ENCODE data around the gene ILDR2.
"Not testable (repeated sequence)": the region's sequence is repeated elsewhere in the genome, so short reads cannot be mapped to it uniquely, and the experiment has no call there.

The ILDR2 gene

DNA sequence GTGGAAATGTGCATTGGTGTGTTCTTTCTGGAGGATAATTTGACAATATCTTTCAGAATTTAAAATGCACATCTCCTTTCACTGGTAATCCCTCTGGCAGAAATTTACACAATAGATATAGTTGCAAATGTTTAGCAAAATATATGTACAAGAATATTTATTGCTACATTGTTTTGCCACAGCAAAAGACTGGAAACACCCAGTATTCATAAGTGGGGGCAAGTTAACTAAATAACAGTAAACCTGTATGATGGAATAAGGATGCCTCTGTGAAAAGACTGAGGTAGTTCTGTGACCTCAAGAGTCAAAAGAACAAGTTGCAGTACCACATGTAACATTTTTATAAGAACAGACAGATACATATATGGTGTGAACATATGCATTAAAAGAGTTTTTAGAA, 85.6 kb downstream of the ILDR2 start:
- no peak for DNase-seq (ENCODE audit: low read depth in 2 of 2)

DNA sequence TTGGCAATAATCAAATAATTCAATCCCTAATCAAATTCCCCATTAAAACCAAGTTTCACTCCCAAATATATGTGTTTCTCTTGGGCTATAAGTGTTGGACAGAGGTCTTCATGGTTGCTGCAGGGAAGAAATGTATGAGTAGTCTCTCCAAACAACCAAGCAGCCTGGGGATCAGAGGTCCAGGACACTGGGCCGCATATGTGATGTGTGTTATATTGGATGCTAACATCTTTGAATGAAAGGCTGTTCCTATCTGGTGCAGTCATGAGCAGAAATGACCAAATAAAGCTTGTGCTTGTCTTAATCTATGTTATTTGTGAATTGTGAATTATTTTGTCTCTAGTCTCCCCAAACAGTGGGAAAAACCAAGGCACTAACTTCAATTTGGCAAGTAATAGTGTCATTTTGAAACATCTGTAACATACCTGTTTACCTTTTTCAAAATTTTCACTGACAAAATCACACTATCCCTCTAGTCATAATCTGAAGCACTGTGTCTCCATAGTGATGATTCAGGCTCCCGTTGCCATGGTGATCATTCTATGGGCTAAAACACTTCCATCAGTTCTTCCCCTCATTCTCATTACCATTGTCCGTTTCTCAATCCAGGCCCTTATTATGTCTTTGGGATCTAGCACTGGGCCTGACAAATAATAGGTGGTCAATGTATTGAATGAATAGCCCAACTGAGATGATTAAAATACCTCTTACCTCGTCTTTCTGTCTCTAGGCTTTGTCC, 86.8 kb downstream of the ILDR2 start:
- DNase-seq (ENCODE audit: low read depth in 2 of 2) = no peak

DNA sequence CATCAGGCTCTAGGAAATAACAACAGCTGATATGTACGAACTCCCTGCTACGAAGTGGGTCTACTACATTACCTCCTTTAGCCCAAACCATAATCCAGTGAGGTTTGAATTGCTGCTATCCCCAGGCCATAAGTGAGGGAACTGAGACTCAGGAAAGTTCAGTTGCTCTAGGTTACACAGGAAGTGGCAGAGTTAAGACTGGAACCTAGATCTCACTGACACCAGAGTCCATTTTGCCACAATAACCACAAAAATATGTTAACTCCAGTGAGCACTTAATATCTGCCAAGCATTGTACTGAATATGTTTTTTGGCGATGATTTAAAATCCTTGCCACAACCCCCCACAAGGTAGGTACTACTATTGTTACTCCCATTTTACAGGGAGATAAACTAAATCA, 90.4 kb downstream of the ILDR2 start:
- no peak for DNase-seq (ENCODE audit: low read depth in 2 of 2)

DNA sequence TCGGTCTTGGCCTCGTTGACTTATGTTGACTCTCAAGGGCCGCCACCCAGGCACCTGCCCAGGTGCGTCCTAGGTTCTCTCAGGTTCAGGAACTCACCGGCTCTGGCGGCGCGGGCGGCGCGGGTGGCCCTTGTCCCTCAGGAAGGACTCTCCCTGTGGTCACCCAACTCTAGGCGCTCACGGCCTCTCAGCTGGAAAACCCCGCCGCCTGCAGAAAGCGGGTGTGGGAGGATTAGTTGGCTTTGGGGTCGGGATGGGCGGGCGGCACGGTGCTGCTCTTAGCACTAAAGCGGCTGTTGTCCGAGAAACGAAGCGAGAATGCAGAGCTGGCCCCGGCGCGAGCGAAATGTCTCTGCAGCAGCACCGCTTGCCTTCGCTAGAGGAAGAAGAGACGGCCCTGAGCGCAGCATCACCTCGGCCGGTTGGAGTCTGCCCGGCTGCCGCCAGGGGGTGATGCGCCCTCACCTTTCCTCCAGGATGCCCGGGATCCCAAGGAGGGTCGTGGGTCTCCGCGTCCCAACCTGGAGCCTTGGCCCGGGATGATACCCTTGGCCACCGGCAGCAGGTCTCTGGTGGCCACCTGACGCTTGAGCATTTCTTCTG, 91.2 kb downstream of the ILDR2 start:
- no peak for DNase-seq (ENCODE audit: low read depth in 2 of 2)

GRCh38 chr1:166882893-166883292, 92.4 kb downstream of the ILDR2 start:
- DNase-seq (ENCODE audit: low read depth in 2 of 2) = no peak

- DNase-seq (ENCODE audit: low read depth in 2 of 2) = not testable (repeated sequence)
These were observed 97.0 kb downstream of the ILDR2 start for GRCh38 chr1:166878173-166878917.

GRCh38 chr1:166876540-166876838, 98.9 kb downstream of the ILDR2 start:
- DNase-seq (ENCODE audit: low read depth in 2 of 2) = no peak

DNA sequence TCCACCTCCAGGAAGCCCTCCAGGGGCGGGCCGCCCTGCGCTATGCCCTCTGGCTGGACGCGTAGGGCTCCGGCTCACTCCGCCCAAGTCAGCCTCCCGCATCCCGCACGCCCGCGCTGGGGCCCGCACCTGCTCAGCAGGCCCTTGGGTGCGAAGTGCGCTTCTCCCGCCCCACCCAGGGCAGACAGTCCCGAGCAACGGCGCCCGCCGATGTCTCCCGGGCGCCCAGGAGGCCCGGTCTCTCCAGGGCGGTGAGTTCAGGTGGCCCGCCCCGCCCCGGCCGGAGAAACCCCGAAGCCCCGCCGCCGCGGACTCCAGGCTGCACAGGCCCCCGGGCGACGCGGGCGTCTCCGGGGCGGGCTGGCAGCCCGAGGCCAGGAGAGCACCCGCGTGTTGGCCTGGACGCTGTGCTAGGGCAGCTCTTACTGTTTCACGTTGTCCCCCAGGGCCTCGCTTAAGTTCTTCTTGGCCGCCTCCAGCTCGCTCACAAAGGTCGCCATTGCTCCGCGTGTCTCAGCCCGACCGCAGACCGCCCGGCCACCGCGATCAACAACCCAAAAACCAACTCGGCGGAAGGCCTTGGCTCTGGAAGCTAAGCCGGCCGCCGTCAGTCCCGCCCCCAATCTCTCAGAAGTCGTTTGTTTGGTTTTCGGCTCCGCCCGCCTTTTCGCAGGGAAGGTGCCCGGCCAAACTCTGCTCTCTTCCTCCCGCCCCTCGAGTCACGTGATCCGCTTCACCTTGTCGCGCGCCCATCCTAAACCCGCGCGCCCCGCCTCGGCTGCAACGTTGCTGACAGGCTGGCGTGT, 99.4 kb downstream of the ILDR2 start, which contains the start of gene TADA1:
TADA1 (minus strand) TSS at position 531 of the 806 bp plus-strand sequence; CDS start at position 500, 31 bp downstream.
- DNase-seq (ENCODE audit: low read depth in 2 of 2) = peak; percentile 92 to 95

DNA sequence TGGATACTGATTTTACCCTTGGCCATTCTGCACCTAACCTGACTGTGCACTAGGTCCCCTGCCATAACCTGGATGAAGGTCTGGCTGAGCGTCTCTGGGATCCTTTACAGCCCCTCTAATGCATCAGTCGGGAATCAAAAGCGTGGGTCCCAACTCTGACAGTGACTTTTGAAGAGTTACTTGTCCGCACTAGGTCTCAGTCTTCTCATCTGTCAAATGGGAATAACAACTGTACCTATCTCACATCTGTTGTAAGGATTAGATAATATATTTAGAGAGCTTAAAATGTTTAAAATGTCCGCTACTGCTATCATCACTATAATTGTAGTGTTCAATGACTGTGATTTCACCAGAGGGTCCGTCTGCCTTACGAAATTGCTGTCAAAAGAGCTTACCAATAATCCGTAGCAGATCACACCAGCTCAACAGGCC, 100.0 kb downstream of the ILDR2 start:
- DNase-seq (ENCODE audit: low read depth in 2 of 2) = no peak

DNA sequence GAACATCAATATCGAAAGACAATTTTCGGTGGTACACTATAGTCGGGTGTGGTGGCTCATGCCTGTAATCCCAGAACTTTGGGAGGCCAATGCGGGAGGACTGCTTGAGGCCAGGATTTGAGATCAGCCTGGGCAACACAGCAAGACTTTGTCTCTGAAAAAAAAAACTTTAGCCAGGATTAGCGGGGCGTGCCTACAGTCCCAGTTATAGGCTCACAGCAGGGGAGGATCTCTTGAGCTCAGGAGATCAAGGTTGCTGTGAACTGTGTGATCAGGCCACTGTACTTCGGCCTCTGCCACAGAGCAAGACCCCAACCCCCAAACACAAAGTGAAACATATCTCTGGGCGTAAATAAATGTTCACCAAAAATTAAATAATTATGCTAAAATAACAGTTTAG, 100.9 kb downstream of the ILDR2 start:
- DNase-seq (ENCODE audit: low read depth in 2 of 2) = no peak

DNA sequence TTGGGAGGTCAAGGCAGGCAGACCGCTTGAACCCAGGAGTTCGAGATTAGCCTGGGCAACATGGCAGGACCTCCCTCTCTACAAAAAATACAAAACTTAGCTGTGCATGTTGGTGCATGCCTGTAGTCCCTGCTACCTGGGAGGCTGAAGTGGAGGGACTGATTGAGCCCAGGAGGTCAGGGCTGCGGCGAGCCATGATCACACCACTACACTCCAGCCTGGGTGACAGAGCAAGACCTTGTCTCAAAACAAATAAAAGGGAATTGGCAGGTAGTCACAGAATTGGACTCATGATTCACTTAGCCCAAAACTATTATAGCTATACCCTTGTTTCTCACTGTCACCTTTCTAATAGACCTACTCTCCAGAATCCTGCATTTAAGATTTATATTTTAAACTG, 104.8 kb downstream of the ILDR2 start:
- no peak for DNase-seq (ENCODE audit: low read depth in 2 of 2)

DNA sequence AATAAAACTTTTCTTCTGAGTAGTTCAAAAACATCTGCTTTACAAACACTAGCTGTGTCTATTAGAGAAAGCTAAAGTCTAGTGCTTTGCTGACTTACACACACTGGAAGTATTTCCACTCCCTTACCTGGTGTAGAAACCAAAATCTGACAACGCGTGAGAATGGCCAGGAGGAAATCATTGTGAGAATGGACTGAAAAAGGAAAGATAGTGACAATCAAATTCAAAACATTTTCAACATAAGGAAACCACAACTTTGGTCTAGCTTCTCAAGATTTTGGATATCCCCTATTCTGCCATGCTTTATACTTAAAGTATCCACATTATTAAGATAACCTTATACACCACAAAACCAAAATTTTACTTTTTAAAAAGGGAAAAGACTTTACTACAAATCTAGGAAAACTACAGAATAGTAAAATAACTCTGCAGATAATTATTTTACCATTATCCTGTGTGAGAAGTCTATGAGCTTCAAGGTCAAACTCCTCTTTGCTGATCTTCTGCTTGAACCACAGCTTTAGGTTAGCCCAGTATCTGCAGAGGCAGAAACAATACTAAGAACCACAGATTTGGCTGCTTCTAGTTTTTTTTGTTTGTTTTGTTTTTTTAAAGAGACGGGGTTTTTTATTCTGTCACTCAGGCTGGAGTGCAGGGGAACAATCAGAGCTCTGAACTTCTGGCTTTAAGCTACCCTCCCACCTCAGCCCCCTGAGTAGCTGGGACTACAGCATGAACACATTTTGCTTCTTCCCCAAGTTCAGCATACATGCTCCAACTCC, 105.8 kb downstream of the ILDR2 start:
- no peak for DNase-seq (ENCODE audit: low read depth in 2 of 2)

GRCh38 chr1:166868639-166869038, 106.7 kb downstream of the ILDR2 start:
- no peak for DNase-seq (ENCODE audit: low read depth in 2 of 2)

- no peak for DNase-seq (ENCODE audit: low read depth in 2 of 2)
These were observed 109.4 kb downstream of the ILDR2 start for GRCh38 chr1:166865926-166866325.

DNA sequence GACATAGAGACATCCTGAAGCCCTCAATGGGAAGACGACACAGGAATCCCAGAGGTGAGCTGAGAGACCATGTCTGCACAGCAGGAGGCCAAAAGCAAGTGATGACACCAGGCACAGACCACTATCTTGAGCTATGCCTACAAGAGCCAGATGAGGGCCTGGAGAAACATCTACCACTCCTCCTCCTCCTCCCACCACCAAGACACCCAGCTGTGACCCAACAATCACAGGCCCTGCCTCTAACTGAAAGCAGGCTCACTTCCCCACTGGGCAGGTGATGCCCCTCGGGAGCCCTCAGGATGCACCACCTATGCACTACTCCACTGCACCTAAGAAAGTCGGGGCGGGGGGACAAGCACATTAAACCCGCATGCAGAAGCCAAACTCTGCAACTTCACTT, 115.7 kb downstream of the ILDR2 start:
- DNase-seq (ENCODE audit: low read depth in 2 of 2) = no peak

GRCh38 chr1:166858726-166859419, 116.5 kb downstream of the ILDR2 start:
- DNase-seq (ENCODE audit: low read depth in 2 of 2) = no peak
